HuH-7.5 (cell line): ENCODE data around the gene LMO4.

Source experiments
- DNase-seq: peaks from one replicate; pipeline ENCODE4 v3.0.0; 2011; ENCODE audit warnings: low spot score

Gene LMO4

DNA sequence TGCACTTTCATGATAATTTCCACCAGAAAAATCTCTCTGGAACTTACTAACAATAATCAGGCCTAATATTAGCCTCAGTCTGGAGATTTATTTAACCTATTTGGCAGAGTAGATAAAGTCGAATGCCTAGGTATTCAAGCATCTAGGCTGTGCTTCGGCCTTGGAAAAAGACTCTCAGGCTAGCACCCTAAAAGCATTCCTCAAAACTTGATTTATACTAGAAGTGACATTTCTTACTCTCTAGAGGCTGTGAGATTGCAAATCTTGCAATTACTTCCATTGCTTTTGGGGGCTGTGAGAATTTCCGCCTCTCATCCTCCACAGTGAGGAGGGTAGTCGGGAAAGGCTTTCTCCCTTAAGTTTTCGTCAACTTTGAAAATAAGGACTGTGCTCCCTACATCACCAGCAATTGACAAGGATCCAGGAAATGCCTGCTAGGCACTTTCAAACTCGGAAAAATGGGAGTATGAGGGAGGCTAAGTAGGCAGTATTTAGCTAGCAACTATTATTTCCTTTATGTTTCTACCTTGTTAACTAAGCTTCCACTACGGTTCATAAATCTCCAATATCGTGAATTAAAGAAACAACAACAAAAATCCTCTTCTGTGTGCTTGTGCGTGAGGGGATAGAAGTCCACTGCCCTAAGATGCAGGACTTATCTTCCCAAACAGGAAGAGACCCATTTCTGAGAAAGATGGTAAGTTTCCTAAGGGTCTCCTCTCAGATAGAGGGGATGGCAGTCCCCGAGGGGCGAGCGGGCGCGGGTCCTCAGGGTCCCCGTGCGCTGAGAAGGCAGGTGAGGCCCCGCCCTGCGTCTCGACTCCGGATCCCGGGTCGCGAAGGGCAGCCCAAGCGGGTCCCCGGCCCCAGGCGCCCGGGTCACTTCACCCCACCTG is 1.1 kb upstream of the LMO4 start:
- DNase-seq: no peak

DNA sequence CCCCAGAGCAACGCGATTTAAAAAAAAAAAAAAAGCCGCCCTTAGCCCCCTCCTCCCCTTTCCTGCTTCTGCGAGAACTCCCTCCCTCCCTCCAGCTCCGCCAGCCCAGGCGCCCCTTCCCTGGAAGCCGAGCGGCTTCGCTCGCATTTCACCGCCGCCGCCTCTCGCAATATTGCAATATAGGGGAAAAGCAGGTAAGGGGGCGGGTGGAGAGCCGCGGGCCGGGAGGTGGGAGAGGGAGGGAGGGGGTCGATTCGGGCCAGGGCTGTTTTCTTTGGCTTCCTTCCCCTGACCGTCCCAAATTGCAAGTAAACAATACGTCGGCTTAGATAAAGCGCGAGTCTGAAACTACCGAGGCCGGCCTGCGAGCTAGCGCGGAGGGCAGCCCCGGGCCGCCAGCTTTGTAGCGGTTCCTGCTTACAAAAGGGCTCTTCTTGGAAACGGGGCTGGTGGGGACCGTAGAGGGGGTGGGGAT is 408 bp downstream of the LMO4 start:
- DNase-seq: peak; percentile 72

DNA sequence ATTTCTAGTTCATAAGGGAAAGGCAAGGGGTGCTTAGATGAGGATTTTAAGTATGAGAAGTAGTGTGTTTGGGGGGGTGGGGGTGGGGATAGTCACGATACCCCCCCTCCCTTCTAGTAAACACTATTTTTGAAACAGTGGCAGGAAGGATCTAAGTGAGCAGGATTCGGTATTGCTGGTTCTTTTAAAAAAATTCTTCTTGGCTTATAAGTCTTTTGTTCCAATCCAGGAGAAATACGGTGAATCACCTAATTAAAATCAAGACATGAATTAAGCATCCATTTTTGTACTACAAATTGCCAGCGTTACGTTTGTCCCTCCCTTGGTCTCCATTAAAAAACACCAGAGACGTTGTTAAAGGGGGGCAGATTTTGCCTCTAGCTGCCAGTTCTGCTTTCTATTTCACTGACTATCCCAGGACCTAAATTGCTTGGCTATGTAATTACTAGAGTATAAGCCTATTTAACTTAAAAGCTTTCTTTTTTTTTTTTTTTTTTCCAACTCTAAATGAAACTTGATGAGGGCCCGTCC is 911 bp downstream of the LMO4 start:
- peak; percentile 45 for DNase-seq

DNA sequence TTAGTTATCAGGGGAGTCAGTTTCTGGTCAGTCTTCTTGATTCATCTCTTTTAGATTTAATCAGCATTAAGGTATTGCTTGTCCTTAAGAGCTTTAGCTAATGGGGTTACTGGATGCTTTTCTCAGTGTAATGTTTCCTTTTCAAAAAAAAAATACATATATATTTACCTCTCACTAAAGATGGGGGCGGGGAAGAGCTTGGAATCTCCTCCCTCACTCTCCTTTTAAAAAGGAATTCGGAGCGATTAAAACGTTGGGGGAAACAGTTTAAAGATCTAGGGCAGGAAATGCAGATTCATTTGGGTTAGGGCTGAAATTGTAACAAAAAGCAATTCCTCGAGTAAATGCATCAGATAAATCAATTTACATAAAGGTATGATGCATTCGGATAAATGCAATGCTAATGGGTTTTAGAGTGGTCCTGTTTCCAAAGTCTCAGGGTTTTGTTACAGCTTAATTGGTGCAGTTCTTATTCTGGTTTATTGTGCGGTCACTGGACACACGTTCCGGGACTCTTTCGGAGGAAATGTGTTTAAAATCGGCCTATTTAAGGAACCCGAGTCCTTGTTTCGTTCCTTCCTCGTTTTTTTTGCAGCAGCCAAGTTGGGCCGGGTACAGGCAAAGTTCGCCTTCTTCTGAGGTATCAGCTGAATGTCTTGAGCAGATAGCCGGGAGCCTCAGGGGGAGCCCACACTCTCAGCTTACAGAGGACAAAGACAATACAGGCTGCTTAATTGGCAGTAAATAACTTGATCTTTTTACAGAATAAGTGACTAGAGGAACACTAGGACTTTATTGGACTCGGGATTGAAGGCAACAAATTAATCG is 1.6 kb downstream of the LMO4 start:
- no peak for DNase-seq

DNA sequence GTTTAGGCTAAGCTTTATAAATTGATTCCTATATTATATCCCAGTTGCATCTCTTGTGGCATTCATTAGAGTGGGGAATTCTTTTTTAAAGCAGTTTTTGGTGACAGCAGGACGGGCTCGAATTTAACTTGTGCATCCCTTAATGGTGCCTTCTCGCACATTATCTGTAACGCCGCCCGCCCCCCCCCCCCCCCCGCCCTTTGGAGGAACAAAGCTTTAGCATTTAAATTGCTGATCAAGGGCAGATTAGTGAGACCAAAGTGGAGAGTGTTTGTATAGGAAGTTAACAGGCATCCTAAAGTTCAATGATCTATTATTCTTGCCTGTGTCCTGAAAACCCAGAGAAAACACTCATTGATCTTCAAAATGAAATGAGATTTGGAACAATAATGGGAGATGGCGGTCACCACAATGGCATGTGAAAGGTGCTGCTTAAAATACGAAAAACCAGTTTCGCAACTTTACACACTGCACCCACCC is 2.2 kb downstream of the LMO4 start:
- DNase-seq: no peak

DNA sequence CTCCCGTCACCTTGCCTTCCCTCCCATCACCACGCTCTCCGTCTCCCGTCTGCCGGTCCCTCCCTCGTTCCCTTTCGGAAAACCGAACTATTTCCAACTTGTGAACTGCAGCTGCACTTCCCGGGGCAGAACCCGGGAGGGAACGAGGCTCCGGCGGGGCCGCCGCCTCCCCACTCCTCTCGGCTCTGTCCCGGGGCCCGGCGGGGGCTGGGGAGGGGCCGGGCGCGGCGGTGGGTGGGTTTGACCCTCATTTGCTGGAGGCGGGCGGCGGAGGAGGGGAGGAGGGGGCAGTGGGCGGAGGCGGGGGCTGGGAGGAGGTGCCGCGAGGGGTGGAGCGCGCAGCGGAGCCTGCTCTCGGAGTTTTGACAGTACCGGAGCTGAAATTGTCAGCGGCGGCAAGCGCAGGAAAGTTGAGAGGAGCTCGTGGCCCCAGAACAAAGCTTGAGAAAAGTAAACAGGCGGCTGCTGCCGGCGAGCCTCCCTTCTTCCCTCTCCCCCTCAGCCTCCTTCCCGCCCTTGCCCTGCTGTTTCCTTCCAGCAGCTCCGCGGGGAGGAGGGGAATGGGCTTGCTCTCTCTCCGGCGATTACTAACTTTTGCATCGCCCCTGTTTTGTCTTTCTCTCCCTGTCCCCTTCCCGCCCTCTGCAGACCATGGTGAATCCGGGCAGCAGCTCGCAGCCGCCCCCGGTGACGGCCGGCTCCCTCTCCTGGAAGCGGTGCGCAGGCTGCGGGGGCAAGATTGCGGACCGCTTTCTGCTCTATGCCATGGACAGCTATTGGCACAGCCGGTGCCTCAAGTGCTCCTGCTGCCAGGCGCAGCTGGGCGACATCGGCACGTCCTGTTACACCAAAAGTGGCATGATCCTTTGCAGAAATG is 2.9 kb downstream of the LMO4 start:
- DNase-seq: peak; percentile 75

DNA sequence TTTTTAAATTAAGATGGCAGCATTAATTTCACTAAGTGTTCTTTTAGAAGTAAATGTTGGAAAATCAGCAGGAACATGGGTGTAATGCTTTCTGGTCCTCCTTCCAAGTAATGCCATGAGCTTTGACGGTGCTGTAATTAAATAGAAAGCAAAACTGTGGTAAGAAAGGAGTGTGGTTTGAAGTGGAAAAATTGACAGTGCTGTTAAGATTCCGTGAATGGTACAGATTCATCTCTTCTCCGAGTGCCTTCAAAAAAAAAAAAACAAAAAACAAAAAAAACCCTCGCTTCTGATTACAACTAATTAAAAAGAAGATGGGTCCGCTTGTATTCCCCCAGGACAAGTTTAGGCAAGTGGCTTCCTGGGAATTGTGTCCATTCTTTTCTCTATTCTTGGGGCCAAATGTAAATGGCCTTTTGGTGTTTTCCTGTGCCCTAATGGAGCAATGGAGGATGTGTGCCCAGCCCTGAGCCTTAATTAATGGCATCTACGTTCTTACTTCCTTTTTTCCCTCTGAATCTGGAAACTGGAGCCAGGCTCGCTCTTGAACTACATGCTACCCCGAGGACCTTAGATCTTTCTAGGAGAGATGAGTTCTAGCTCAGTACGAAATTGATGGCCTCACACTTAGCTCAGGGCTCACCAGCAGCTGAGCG is 5.1 kb downstream of the LMO4 start:
- DNase-seq: no peak

DNA sequence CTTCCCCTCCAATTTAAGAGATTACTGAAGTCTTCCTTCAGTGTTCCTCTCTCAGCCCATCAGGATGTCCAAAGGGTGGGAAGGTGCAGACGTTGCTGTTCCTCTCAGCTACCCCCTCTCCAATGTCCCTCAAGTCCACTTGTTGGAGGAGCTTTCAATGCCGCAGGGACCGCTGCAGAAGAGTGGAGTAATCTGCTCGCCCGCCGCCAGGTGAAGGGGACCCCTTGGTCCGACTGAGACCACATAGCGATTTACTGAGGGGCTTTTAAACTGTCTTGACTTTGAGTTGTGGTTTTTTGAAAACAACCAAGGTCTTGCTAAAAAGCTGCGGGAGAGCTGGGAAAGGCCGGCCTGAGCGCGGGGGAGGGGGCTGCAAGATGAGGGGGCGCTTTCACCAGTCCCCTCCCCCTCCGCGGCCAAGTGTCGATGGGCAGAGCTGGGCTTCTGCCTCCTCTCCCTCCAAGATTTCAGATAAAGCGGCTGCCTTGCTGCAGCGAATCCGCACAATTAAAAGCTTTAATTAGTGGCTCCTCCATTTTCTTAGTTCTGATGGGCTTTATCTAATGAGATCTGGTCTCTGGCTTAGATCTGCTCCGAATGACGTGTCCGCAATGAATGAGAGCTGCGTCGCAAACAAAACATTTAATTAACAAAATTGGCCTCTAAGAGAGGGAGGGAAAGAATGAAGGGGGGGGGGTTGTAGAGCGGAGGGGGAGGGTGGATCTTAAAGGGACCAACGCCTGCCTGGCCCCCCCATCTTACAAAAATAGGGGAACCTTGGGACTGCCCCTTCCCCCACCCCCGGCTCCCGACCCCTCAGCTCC is 5.9 kb downstream of the LMO4 start:
- DNase-seq: no peak

DNA sequence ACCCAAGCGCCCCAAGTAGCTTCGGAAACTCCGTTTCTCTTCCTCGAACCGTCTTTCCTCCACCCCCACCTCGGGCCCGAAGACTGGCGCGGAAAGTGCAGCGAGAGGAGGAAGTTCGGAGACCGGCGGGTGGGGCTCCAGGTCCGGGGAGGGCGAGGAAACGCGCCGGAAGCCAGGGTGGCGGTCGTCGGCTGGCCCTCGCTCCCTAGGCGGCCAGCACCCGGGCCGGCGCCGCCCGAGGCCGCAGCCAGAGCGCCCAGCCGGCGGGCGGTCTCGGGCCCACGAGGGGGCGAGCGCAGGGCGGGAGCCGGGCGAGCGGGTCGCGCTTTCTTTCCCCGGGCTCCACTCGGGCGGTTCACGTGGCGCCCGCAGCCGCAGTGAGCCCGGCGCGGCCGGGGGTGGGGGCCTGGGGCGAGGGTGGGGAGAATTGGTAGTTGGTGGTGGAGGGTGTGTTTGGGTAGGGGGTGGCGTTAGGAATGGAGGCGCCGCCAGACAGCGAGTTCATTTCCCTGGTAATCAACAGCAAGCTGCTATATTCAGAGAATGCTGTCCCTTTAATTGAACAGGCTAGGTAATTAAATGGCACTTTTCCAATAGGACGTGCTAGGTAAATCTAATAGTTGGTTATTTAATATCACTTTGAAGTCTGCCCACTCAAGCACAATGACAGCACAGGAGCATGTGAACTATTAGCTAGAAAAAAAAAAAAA is 6.7 kb downstream of the LMO4 start:
- peak; percentile 64 for DNase-seq

DNA sequence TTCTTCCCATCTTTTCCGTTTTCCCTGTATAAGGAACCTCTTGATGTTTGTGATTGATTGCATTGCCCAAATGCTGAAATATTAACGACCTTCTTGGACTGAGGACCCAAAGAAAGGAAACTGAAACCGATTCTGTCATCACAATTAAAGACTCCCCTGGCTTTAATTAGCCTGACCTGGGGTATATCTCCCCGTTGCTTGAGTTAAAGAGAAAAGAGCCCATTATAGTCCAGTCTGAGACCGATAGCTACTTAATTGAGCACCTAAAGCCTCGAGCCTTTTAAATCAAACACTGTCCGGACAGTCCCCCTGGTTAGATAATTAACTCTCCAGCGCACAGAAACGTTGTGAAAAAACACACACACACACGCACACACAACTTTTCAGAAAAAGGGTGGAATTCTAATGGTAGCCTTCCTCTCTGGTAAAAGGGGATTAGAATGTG is 8.0 kb downstream of the LMO4 start:
- no peak for DNase-seq

DNA sequence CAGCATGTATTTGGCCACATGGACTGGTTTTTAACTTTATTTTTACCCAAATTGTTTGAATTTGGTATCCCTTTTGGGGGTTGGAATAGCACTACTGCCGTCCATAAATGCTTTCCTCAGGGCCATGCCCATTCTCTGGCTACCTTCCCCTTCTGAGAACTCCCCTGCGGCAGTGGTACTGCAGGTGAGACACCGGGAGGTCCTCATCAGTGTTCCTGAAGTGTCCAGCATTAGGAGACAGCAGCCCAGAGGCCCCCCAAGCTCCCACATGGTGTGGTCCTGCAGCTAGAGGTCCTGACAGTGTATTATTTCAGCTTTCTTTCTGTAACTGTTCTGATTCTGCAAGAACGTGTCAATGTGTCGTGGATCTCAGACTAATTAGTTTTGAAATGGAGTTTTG is 8.9 kb downstream of the LMO4 start:
- DNase-seq: no peak

DNA sequence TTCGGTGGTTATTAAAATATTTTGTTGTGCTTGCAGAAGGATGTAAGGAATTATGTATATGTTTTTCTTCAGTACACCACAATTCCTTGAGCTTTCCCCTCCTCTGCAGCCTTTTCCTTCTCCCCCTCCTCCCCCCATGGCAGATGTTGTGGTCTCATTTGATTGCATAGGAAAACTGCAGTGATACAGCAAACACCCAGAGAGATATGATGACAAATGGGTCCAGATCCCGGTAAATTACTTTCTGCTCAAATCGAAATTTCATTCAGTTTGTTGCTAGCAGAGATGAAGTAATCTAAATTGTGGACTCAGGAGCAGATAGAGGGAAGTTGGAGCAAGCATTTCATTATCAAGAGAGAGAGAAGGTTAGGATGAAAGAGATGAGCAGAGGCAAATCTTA is 9.9 kb downstream of the LMO4 start:
- DNase-seq: no peak

DNA sequence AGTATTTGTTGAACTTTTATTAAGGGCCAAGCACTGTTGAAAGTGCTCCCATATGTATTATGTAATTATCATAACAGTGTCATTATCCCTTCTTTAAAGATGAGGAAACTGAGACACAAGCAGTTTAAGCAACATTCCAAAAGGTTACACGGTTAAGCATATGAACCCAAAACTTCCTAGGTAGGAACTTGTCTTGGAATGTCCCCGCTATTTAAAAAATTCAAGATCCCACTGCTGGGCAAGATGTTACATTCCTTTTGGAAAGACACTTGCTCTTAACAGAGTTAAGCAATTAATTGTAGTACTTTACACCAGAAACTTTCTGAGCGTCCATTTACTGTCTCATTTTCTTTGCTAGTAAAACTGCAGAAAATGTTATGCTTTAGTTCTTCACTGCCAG is 15.6 kb downstream of the LMO4 start:
- no peak for DNase-seq

DNA sequence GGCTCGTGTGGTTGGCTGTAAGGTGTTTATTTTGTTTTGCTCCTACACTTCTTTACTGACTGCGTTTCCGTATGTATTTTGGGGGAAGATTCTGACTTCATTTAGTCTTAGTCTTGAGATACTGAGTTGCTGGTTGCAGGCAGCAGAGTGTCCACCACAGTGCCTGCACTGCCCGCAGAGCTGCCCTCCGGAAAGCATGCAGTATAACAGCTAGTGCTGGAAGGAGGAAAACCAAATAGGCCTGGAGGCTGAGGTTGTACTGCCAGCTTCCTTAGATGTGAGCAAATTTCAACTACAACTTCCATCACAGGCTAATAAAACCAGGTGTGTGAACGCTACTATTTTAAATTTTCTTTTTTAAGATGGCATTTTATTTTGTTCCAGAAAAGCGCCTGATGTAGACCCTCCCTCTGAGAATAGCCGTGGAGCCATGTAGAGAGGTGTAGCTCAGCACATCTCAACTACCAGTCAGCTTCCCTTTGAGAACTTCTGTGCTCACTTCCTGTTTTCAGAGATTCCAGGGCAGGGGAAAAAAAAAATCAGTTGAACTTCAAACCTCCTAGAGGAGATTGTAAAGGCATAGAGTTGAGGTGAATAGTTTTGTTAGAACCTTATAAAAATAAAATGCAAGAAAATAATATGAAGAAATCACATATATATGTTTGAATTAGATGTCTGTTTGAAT is 17.6 kb downstream of the LMO4 start:
- no peak for DNase-seq

DNA sequence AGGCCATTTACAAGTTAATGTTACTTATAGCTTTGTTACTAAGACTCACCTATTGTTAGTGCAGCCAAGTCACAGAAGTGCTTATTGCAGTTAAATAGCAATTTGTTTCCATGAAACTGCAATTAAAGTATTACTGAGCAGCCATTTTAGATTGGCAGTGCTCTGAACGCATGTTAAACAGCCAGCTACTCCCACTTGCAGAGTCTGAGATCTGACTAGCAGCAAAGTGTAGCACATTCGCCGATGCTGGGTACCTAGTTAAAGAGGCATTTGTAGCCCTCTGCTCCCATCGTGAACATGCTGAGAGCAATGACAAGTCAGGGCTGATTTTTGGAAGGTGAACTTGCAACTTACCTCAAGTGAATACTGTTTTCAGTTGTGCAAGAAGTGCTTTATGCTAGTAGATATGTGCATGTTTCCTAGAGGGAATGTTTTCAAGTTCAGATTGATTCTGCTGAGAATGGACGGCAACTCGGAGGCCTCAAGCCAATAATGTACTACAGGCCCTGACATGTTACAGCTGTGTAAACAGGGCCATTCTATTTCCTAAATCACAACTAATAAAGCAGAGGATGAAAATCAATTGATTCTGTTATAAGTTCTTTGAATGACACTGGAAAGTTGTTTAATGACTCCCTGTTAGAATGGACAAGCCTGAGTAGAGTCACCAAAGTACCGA is 19.8 kb downstream of the LMO4 start:
- no peak for DNase-seq

DNA sequence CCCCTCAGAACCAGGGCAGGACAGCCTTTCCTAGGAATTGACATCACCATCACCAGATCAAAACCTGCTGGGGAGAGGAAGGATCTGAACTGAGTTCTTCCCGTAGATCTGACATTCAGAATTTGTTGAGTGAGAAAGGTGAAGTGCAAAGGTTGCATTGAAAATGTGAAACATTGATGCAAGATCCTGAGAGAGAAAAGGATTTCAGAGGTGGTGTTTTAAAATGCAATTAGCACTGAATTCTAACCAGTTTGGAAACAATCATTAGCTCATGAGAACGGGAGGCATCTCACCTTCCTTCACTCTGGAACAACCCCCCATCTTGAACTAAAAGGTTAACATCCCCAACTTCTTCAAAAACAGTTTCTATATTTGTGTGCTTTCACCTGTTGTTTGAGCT is 20.4 kb downstream of the LMO4 start:
- no peak for DNase-seq

DNA sequence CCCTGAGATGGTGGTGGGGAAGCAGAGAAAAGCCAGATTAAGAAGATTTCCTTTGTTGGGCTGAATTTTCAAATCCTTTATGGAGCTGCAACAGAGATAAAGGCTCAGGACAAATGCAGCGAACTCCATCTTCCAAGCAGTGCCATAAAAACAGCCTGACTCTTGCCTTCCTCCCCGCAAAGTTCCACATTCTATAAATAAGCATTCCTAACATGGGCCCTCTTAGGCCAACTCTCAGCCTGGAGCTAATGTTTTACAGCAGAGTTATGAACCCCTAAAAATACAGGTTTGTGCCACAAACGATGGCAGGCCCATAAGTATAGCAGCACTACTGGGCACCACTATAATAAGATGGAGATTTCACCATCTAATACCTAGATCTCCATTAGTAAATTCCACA is 27.2 kb downstream of the LMO4 start:
- no peak for DNase-seq

DNA sequence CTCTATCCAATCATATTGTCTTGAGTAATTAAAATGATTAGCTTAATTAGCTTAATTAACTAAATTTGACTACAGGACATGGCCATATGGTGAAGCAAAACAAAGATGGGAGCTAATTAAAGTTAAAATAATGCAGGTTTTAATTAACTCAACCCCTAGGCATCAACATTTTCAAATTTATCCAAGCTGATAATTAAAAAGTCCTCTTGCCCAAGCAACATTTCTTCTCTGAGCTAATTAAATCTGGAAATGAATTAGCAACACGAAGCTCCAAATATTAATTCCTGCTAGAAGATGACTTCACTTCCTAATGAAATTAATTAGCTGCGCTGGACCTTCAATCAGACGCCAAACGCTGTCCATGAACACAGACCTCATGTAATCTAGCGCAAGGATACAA is 27.9 kb downstream of the LMO4 start:
- DNase-seq: no peak
